ENCODE data around the gene MPHOSPH6.
"Not testable (repeated sequence)": the region's sequence is repeated elsewhere in the genome, so short reads cannot be mapped to it uniquely, and the experiment has no call there.

MPHOSPH6 gene

GRCh38 chr16:82113741-82114140 lies 56.3 kb downstream of the MPHOSPH6 start:
- no peak for DNase-seq

- no peak for DNase-seq
Measured at GRCh38 chr16:82111944-82112343, 58.1 kb downstream of the MPHOSPH6 start.

- not testable (repeated sequence) for DNase-seq
Measured at GRCh38 chr16:82109266-82109665, 60.8 kb downstream of the MPHOSPH6 start.

GRCh38 chr16:82108774-82109173 lies 61.2 kb downstream of the MPHOSPH6 start:
- no peak for DNase-seq

- no peak for DNase-seq
Measured at GRCh38 chr16:82108100-82108499, 61.9 kb downstream of the MPHOSPH6 start.

- no peak for DNase-seq
Measured at GRCh38 chr16:82105107-82105506, 64.9 kb downstream of the MPHOSPH6 start.

All from CD4-positive, alpha-beta T cell treated with Interferon alpha-2 for 1 hour (primary cell).